ENCODE measurements around the gene ATOSA. TPM values are rescaled to one million over a fixed set of nuclear protein-coding genes. Genes with fewer than 3 reads are reported as not detected.

The ATOSA gene
- total RNA-seq, 1 experiment from 2014 or later = 35.7 TPM

- CTCF ChIA-PET = no interaction called here
- Histone ChIP-seq H3K4me1 (replicated peaks; ENCODE audit: insufficient read depth) (no peaks in the 10 kb centered on the region), H3K79me2 (ENCODE audit: low read depth) (no peaks in the 10 kb centered on the region), H3K9me3 (ENCODE audit: insufficient read depth, low read depth) (no peaks in the 10 kb centered on the region), H3K4me2 (no peak overlapping the region), H3K9me2 (ENCODE audit: insufficient read depth) (no peaks in the 10 kb centered on the region), H3F3A (ENCODE audit: insufficient read depth, low read depth) (no peaks in the 10 kb centered on the region), H3K4me3 (no peak overlapping the region), H3K36me3 (ENCODE audit: low read depth) (no peaks in the 10 kb centered on the region), H3K27ac (no peak overlapping the region), H4K20me1 (ENCODE audit: insufficient read depth) (no peaks in the 10 kb centered on the region; the same call in 1 of the 2 replicates), H3K27me3 (ENCODE audit: insufficient read depth, low read depth) (no peaks in the 10 kb centered on the region), H2AFZ (no peak overlapping the region)
- TF ChIP-seq CTCF (conservative IDR thresholded peaks at IDR 0.05) (no peak), EZH2 (IDR thresholded peaks at IDR 0.05; ENCODE audit: low read depth) (no peak)
- intact Hi-C loops (cut with micrococcal nuclease; ENCODE audit: unreplicated experiment) = no loop called here
- POLR2A ChIA-PET (ENCODE audit: unreplicated experiment) = interaction anchor here (0.7 kb wide), 1 partner anchor 374 kb away, joined by 6 read pairs; no protein-coding TSS in a partner anchor
- no peak for DNase-seq
- no TSS peak for BruUV-seq (replicated peaks)
Measured at GRCh38 chr15:52636459-52636858, 42.7 kb downstream of the ATOSA start.

GRCh38 chr15:52635908-52636307 lies 43.3 kb downstream of the ATOSA start:
- ChIA-PET POLR2A (ENCODE audit: unreplicated experiment) (no interaction called here), CTCF (no interaction called here)
- intact Hi-C loops (cut with micrococcal nuclease; ENCODE audit: unreplicated experiment) = no loop called here
- Histone ChIP-seq H3F3A (ENCODE audit: insufficient read depth, low read depth) (no peaks in the 10 kb centered on the region), H2AFZ (no peak overlapping the region), H3K4me3 (no peak overlapping the region), H3K79me2 (ENCODE audit: low read depth) (no peaks in the 10 kb centered on the region), H3K9me3 (ENCODE audit: insufficient read depth, low read depth) (no peaks in the 10 kb centered on the region), H3K27me3 (ENCODE audit: insufficient read depth, low read depth) (no peaks in the 10 kb centered on the region), H3K27ac (no peak overlapping the region), H3K4me1 (replicated peaks; ENCODE audit: insufficient read depth) (no peaks in the 10 kb centered on the region), H4K20me1 (ENCODE audit: insufficient read depth) (no peaks in the 10 kb centered on the region; the same call in 1 of the 2 replicates), H3K36me3 (ENCODE audit: low read depth) (no peaks in the 10 kb centered on the region), H3K9me2 (ENCODE audit: insufficient read depth) (no peaks in the 10 kb centered on the region), H3K4me2 (no peak overlapping the region)
- no peak for DNase-seq
- TF ChIP-seq CTCF (conservative IDR thresholded peaks at IDR 0.05) (no peak), EZH2 (IDR thresholded peaks at IDR 0.05; ENCODE audit: low read depth) (no peak)
- no TSS peak for BruUV-seq (replicated peaks)

Other genes with a start within 250 kb of the ATOSA start
- 8.7 and 10.7 TPM in 2 replicates for gene MYO5A, start 150.5 kb downstream of the ATOSA start, total RNA-seq (2021)
- 108 and 119 TPM in 2 replicates for gene ARPP19, start 110.4 kb downstream of the ATOSA start, total RNA-seq (2021)
- not detected in 2 replicates for gene ONECUT1, start 110.9 kb upstream of the ATOSA start, total RNA-seq (2021)

Measured in PC-9 (cell line).